Loucy (cell line): Measurements from ENCODE around the gene FUOM.

ENCODE experiments used
- EZH2phosphoT487 ChIP-seq: fragments of 200-600 bp; IDR thresholded peaks from 2 replicates; pipeline ENCODE4 v1.6.1; 2018; ENCODE audit warnings: antibody characterized with exemption, mild to moderate bottlenecking, moderate library complexity, borderline replicate concordance
- TF ChIP-seq, protein P1 (sequence below): fragments of 200-600 bp; sonication (generic); conservative IDR thresholded peaks from 2 replicates; pipeline ENCODE4 v1.5.1; 2014; ENCODE audit warnings: mild to moderate bottlenecking, antibody characterized with exemption, low read length

DNA sequence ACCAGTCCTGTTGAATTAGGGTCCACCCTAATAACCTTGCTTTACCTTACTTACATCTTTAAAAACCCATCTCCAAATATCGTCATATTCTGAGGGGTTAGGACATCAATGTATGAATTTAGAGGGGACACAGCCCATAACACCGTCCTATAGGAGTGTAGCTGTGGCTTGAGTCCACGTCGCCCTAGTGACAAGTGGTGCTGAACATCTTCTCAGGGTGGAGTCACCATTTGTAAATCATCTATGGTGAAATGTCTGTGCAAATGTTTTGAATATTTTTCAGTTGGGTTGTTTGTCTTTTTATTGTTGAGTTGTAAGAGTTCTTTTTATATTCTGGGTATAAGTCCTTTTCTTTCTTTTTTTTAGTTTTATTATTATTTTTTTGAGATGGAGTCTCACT, 15.8 kb downstream of the FUOM start:
- TF ChIP-seq, protein P1, sequence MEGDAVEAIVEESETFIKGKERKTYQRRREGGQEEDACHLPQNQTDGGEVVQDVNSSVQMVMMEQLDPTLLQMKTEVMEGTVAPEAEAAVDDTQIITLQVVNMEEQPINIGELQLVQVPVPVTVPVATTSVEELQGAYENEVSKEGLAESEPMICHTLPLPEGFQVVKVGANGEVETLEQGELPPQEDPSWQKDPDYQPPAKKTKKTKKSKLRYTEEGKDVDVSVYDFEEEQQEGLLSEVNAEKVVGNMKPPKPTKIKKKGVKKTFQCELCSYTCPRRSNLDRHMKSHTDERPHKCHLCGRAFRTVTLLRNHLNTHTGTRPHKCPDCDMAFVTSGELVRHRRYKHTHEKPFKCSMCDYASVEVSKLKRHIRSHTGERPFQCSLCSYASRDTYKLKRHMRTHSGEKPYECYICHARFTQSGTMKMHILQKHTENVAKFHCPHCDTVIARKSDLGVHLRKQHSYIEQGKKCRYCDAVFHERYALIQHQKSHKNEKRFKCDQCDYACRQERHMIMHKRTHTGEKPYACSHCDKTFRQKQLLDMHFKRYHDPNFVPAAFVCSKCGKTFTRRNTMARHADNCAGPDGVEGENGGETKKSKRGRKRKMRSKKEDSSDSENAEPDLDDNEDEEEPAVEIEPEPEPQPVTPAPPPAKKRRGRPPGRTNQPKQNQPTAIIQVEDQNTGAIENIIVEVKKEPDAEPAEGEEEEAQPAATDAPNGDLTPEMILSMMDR, result no peak
- no peak for TF ChIP-seq EZH2phosphoT487
